Left kidney (tissue), 2 donors: ENCODE results near the gene POU2F1. TPM values are rescaled to one million over a fixed set of nuclear protein-coding genes. Genes with fewer than 3 reads are reported as not detected.

ENCODE experiments used
- DNase-seq: peaks from one replicate; pipeline ENCODE4 v3.0.0-alpha.2; 2013
- polyA plus RNA-seq: library from polyadenylated mRNA; unstranded; fragments of 120-200 nt; gene quantifications from one replicate; pipeline ENCODE4 v1.2.1, GENCODE V29; 2013; ENCODE audit not compliant: insufficient read length

Gene POU2F1
- polyA plus RNA-seq, 1 donor = 20.7 TPM

- no peak for DNase-seq
Measured at GRCh38 chr1:167442854-167443565, 222.3 kb downstream of the POU2F1 start.

- DNase-seq = no peak
Measured at GRCh38 chr1:167443757-167444156, 223.1 kb downstream of the POU2F1 start.

- DNase-seq = no peak
Measured at GRCh38 chr1:167446966-167447365, 226.3 kb downstream of the POU2F1 start.

- DNase-seq = no peak
Measured at GRCh38 chr1:167447521-167448136, 226.9 kb downstream of the POU2F1 start.

GRCh38 chr1:167450843-167451242, 230.2 kb downstream of the POU2F1 start:
- no peak for DNase-seq

GRCh38 chr1:167452483-167452882, 231.8 kb downstream of the POU2F1 start:
- DNase-seq = no peak

- no peak for DNase-seq
Measured at GRCh38 chr1:167453123-167453522, 232.4 kb downstream of the POU2F1 start.

- no peak for DNase-seq
Measured at GRCh38 chr1:167454304-167454893, 233.7 kb downstream of the POU2F1 start.

GRCh38 chr1:167454894-167455785, 234.5 kb downstream of the POU2F1 start:
- peak; percentile 39 for DNase-seq

GRCh38 chr1:167455786-167456446, 235.2 kb downstream of the POU2F1 start:
- peak; percentile 34 for DNase-seq

GRCh38 chr1:167456524-167456923, 235.8 kb downstream of the POU2F1 start:
- no peak for DNase-seq

- DNase-seq = no peak
Measured at GRCh38 chr1:167456926-167457325, 236.2 kb downstream of the POU2F1 start.

GRCh38 chr1:167457936-167458584, 237.4 kb downstream of the POU2F1 start:
- no peak for DNase-seq

GRCh38 chr1:167460836-167461235, 240.2 kb downstream of the POU2F1 start:
- no peak for DNase-seq

GRCh38 chr1:167462341-167462740, 241.7 kb downstream of the POU2F1 start:
- no peak for DNase-seq

- DNase-seq = no peak
Measured at GRCh38 chr1:167463080-167463479, 242.4 kb downstream of the POU2F1 start.

- no peak for DNase-seq
Measured at GRCh38 chr1:167463875-167464575, 243.3 kb downstream of the POU2F1 start.

- DNase-seq = no peak
Measured at GRCh38 chr1:167465018-167465417, 244.3 kb downstream of the POU2F1 start.

GRCh38 chr1:167465743-167466142, 245.1 kb downstream of the POU2F1 start:
- DNase-seq = no peak

GRCh38 chr1:167467126-167467710, 246.5 kb downstream of the POU2F1 start:
- DNase-seq = no peak
